Endothelial cell of umbilical vein (primary cell): ENCODE measurements around the gene GBE1. TPM values are rescaled to one million over a fixed set of nuclear protein-coding genes. Genes with fewer than 3 reads are reported as not detected.

Experiments
- BruUV-seq: library from RNA; stranded (reverse); fragments of 400-500 nt; replicated peaks from 2 replicates; lab custom pipeline; 2021; lab: Mats Ljungman, UMichigan
- CTCF ChIA-PET: fragments of 300-600, 350-600 bp; sonication (Branson Sonifier 250); formaldehyde crosslinking; loops from one replicate; lab custom pipeline; 2021; ENCODE audit warnings: antibody characterized with exemption, inconsistent platforms; lab: Charles Lee
- POLR2A ChIA-PET: fragments of 300-600, 350-600 bp; sonication (Branson Sonifier 250); formaldehyde crosslinking; loops from one replicate; lab custom pipeline; 2021; ENCODE audit warnings: antibody characterized with exemption, inconsistent platforms; lab: Charles Lee
- DNase-seq: peaks from one replicate; pipeline ENCODE4 v3.0.0-alpha.2; 2011; ENCODE audit warnings: low read depth, low spot score
- FAIRE-seq: peaks from 2 replicates; lab custom pipeline; 2011; peaks lifted over from hg19 to GRCh38; lab: Jason Lieb, UNC
- H2AFZ ChIP-seq: 2 replicates; pipeline ENCODE4 v1.6.0; 2012; ENCODE audit warnings: low read depth, low read length, control low read depth, inconsistent platforms
- H3K27ac ChIP-seq: 2 replicates; pipeline ENCODE4 v1.5.1; 2011; ENCODE audit warnings: low read depth, mild to moderate bottlenecking, control low read depth, low read length, moderate library complexity; ENCODE audit not compliant: insufficient read depth
- H3K27me3 ChIP-seq, 2 experiments: 2 replicates each; pipeline versions ENCODE4 v1.6.0 to v1.6.1; 2011; ENCODE audit warnings: low read length in 2 of 2, mixed read lengths in 1 of 2; ENCODE audit not compliant: control insufficient read depth in 2 of 2, insufficient read depth in 2 of 2
- H3K36me3 ChIP-seq, 2 experiments: 2 replicates in 1 of 2; 3 replicates in 1 of 2; pipeline ENCODE4 v1.5.1; 2011; ENCODE audit warnings: low read length in 2 of 2, mild to moderate bottlenecking in 1 of 2, moderate library complexity in 1 of 2; ENCODE audit not compliant: control insufficient read depth in 2 of 2, insufficient read depth in 2 of 2; ENCODE audit errors: extremely low read depth in 1 of 2
- H3K4me1 ChIP-seq: 3 replicates; pipeline ENCODE4 v1.5.1; 2011; ENCODE audit warnings: mild to moderate bottlenecking, low read length; ENCODE audit not compliant: control insufficient read depth, insufficient read depth; ENCODE audit errors: extremely low read depth
- H3K4me2 ChIP-seq: 2 replicates; pipeline ENCODE4 v1.6.1; 2011; ENCODE audit warnings: low read length, control low read depth, mixed read lengths; ENCODE audit not compliant: insufficient read depth
- H3K4me3 ChIP-seq, 3 experiments: fragments of 200-600 bp in 1 of 3; sonication (generic), shearing (Covaris generic) in 1 of 3; replicated peaks in 1 of 3; 2 replicates each; pipeline ENCODE4 v1.5.1; 2011 to 2016; ENCODE audit warnings: control low read depth in 3 of 3, low read length in 3 of 3, mild to moderate bottlenecking in 2 of 3, inconsistent platforms in 1 of 3, low read depth in 1 of 3, moderate library complexity in 1 of 3; ENCODE audit not compliant: insufficient read depth in 1 of 3
- H3K79me2 ChIP-seq: 2 replicates; pipeline ENCODE4 v1.6.0; 2012; ENCODE audit warnings: low read length, inconsistent platforms; ENCODE audit not compliant: control insufficient read depth, insufficient read depth
- H3K9ac ChIP-seq: replicated peaks from 2 replicates; pipeline ENCODE3; 2011; ENCODE audit warnings: low read length, control low read depth; ENCODE audit not compliant: insufficient read depth; ENCODE audit errors: extremely low read depth
- H3K9me1 ChIP-seq: replicated peaks from 3 replicates; pipeline ENCODE4 v1.6.0; 2011; ENCODE audit warnings: mild to moderate bottlenecking, low read length; ENCODE audit not compliant: control insufficient read depth, insufficient read depth; ENCODE audit errors: extremely low read depth
- H3K9me3 ChIP-seq: replicated peaks from 2 replicates; pipeline ENCODE4 v1.5.1; 2012; ENCODE audit warnings: low read length, inconsistent platforms; ENCODE audit not compliant: control insufficient read depth, insufficient read depth
- H4K20me1 ChIP-seq: replicated peaks from 2 replicates; pipeline ENCODE3; 2011; ENCODE audit warnings: mild to moderate bottlenecking, low read length; ENCODE audit not compliant: control insufficient read depth, insufficient read depth; ENCODE audit errors: extremely low read depth
- CTCF ChIP-seq, 2 donors: IDR thresholded peaks; 1 replicate in 1 of 2; 2 replicates in 1 of 2; pipeline ENCODE4 v1.5.1; 2011; ENCODE audit warnings: low read length in 2 of 2, mild to moderate bottlenecking in 2 of 2, moderate library complexity in 2 of 2, control low read depth in 1 of 2, inconsistent platforms in 1 of 2, low read depth in 1 of 2; ENCODE audit not compliant: insufficient read depth in 1 of 2; ENCODE audit errors: extremely low read depth in 1 of 2
- EZH2 ChIP-seq: IDR thresholded peaks from 2 replicates; pipeline ENCODE4 v1.6.1; 2012; ENCODE audit warnings: borderline replicate concordance, low read depth, mild to moderate bottlenecking, moderate library complexity, low read length, inconsistent platforms; ENCODE audit not compliant: severe bottlenecking
- FOS ChIP-seq: IDR thresholded peaks from 2 replicates; pipeline ENCODE4 v1.6.1; 2011; ENCODE audit warnings: mild to moderate bottlenecking, low read length, moderate library complexity, borderline replicate concordance; ENCODE audit not compliant: insufficient read depth
- GATA2 ChIP-seq: IDR thresholded peaks from 2 replicates; pipeline ENCODE4 v1.7.0; 2011; ENCODE audit warnings: low read depth, mild to moderate bottlenecking, moderate library complexity, mixed read lengths, low read length; ENCODE audit not compliant: insufficient read length, insufficient read depth
- JUN ChIP-seq: IDR thresholded peaks from 2 replicates; pipeline ENCODE4 v1.6.1; 2011; ENCODE audit warnings: borderline replicate concordance, low read depth; ENCODE audit not compliant: insufficient read length, insufficient read depth
- MYC ChIP-seq: IDR thresholded peaks from one replicate; pipeline ENCODE4 v1.6.1; 2011; ENCODE audit warnings: mild to moderate bottlenecking, low read depth, low read length
- POLR2A ChIP-seq: IDR thresholded peaks from 2 replicates; pipeline ENCODE4 v1.6.1; 2012; ENCODE audit warnings: low read depth, mild to moderate bottlenecking, control low read depth, low read length
- POLR2AphosphoS5 ChIP-seq: IDR thresholded peaks from 2 replicates; pipeline ENCODE4 v1.6.1; 2012; ENCODE audit warnings: low read depth, mild to moderate bottlenecking, control low read depth, low read length, moderate library complexity; ENCODE audit not compliant: insufficient read depth
- dilution Hi-C: fragments of 300-500 bp; cut with MboI; formaldehyde crosslinking; loops from one replicate; pipeline ENCODE4 v1.15.0; 2019; ENCODE audit warnings: low sequenced_read_pairs; ENCODE audit not compliant: extremely low pct_ligation_motif_present
- intact Hi-C: fragments of 100-400 bp; cut with micrococcal nuclease; formaldehyde crosslinking; loops from one replicate; pipeline ENCODE4 v1.10.0; 2022
- polyA plus RNA-seq, 4 experiments: library from polyadenylated mRNA; depleted of rRNA in 3 of 4; stranded (reverse) in 3 of 4; unstranded in 1 of 4; fragments of >200 nt; gene quantifications; 2 replicates each; pipeline versions ENCODE4 v1.2.1 to v1.2.3, GENCODE V29; 2011 to 2012; ENCODE audit warnings: missing spikeins in 1 of 4
- small RNA-seq: library from RNA; depleted of rRNA; stranded (forward); fragments of <200 nt; gene quantifications from one replicate; pipeline ENCODE3, GENCODE V24; 2012; ENCODE audit warnings: low replicate concordance, low read depth; ENCODE audit not compliant: insufficient read depth, insufficient read length
- total RNA-seq: library from RNA; stranded (reverse); gene quantifications from 2 replicates; pipeline ENCODE4 v1.2.3, GENCODE V29; 2021
- TF ChIP-seq, protein P1 (sequence below): IDR thresholded peaks from 2 replicates; pipeline ENCODE4 v1.6.1; 2011; ENCODE audit not compliant: insufficient read depth, insufficient read length

GBE1 gene
- total and polyA plus RNA-seq, 2 donors (not counting 3 experiments of a cell fraction or from before 2014, with no cell fraction given) = 35.9 to 110 TPM

DNA sequence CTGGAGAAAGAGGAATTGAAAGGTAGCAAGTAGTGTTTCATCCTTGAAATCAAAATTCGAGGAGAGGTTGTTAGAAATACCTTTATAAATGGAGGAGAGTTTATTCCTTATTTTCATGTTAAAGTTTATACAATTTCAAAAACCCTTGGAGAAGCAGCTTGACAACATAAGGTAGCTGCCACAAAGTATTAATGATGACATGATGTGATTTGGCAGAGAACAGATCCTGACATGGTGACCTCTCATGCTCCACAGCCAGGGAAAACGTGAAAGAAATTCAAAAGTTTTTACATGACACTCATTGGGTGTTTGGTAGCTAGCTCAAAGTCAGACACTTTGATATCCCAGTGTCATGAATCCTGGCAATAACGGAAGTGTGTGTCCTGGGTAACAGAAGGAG, 320.8 kb downstream of the GBE1 start:
- Histone ChIP-seq H3K4me1 (no peaks in the 10 kb centered on the region), H3K4me2 (no peak overlapping the region), H3K27ac (no peak overlapping the region), H3K36me3 (no peaks in the 10 kb centered on the region), H3K4me3 (no peak overlapping the region), H3K9me3 (no peaks in the 10 kb centered on the region), H3K79me2 (no peaks in the 10 kb centered on the region), H3K27me3 (no peaks in the 10 kb centered on the region), H3K9me1 (peaks cover 2% of the 10 kb centered on the region), H2AFZ (no peak overlapping the region), H3K9ac (no peak overlapping the region), H4K20me1 (no peaks in the 10 kb centered on the region)
- DNase-seq (no peak), FAIRE-seq (no peak)
- TF ChIP-seq, protein P1, sequence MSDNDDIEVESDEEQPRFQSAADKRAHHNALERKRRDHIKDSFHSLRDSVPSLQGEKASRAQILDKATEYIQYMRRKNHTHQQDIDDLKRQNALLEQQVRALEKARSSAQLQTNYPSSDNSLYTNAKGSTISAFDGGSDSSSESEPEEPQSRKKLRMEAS = no peak
- TF ChIP-seq CTCF (IDR thresholded peaks at IDR 0.05; ENCODE audit: extremely low read depth in 1 of 2, insufficient read depth in 1 of 2, low read depth in 1 of 2, low read length in 2 of 2) (no peak), POLR2A (no peak), FOS (no peak), JUN (no peak), MYC (no peak), POLR2AphosphoS5 (no peak), EZH2 (no peak), GATA2 (no peak)
- ChIA-PET CTCF (no interaction called here), POLR2A (no interaction called here)
- no TSS peak for BruUV-seq
- intact Hi-C loops (no loop called here), dilution Hi-C loops (no loop called here)

Small RNA genes lying within 50 kb of the gene (small RNA-seq; reads per million reads assigned to genes)
- gene AC017015.1 (not detected), gene RNU2-28P (not detected)
